A673 (cell line): ENCODE data around the gene XIRP2. TPM values are rescaled to one million over a fixed set of nuclear protein-coding genes. Genes with fewer than 3 reads are reported as not detected.
"Not testable (repeated sequence)": the region's sequence is repeated elsewhere in the genome, so short reads cannot be mapped to it uniquely, and the experiment has no call there.

Experiments
- BruUV-seq: library from RNA; stranded (reverse); fragments of 400-500 nt; replicated peaks from 2 replicates; lab custom pipeline; 2021; lab: Mats Ljungman, UMichigan
- CTCF ChIA-PET: fragments of 300-600 bp; sonication (Branson Sonifier 250); formaldehyde crosslinking; loops from one replicate; lab custom pipeline; 2022; ENCODE audit warnings: antibody characterized with exemption; lab: Charles Lee
- POLR2A ChIA-PET: fragments of 300-600 bp; sonication (Branson Sonifier 250); formaldehyde crosslinking; loops from one replicate; lab custom pipeline; 2022; ENCODE audit warnings: antibody characterized with exemption; ENCODE audit not compliant: low non-redundant PET; lab: Charles Lee
- DNase-seq: peaks from one replicate; pipeline ENCODE4 v3.0.0-alpha.2; 2015; ENCODE audit warnings: low spot score
- H3K27ac ChIP-seq: fragments of 200-600 bp; sonication (generic); 2 replicates; pipeline ENCODE4 v1.5.1; 2016; ENCODE audit warnings: mixed run types, low read depth, mild to moderate bottlenecking, mixed read lengths, antibody characterized with exemption, low read length; ENCODE audit not compliant: poor library complexity, severe bottlenecking
- H3K27me3 ChIP-seq: fragments of 200-600 bp; sonication (generic); replicated peaks from 2 replicates; pipeline ENCODE4 v1.6.1; 2017; ENCODE audit warnings: mixed run types, low read depth, mild to moderate bottlenecking, mixed read lengths, antibody characterized with exemption, low read length; ENCODE audit not compliant: insufficient read depth, poor library complexity
- H3K36me3 ChIP-seq: fragments of 200-600 bp; sonication (generic); 2 replicates; pipeline ENCODE4 v1.6.1; 2016; ENCODE audit warnings: mixed run types, mild to moderate bottlenecking, mixed read lengths, antibody characterized with exemption, low read length; ENCODE audit not compliant: insufficient read depth, poor library complexity, severe bottlenecking
- H3K4me1 ChIP-seq: fragments of 200-600 bp; sonication (generic); 2 replicates; pipeline ENCODE4 v1.6.1; 2017; ENCODE audit warnings: mixed run types, mild to moderate bottlenecking, mixed read lengths, antibody characterized with exemption, low read length; ENCODE audit not compliant: insufficient read depth, poor library complexity, severe bottlenecking
- H3K4me3 ChIP-seq: fragments of 200-600 bp; sonication (generic); 2 replicates; pipeline ENCODE4 v1.5.1; 2016; ENCODE audit warnings: low read depth, mixed run types, mild to moderate bottlenecking, mixed read lengths, low read length; ENCODE audit not compliant: poor library complexity, severe bottlenecking
- H3K9me3 ChIP-seq: fragments of 200-600 bp; sonication (generic); 2 replicates; pipeline ENCODE4 v1.6.1; 2016; ENCODE audit warnings: mixed run types, low read depth, mild to moderate bottlenecking, mixed read lengths, antibody characterized with exemption, low read length; ENCODE audit not compliant: poor library complexity, severe bottlenecking
- EZH2 ChIP-seq: fragments of 200-600 bp; sonication (generic); IDR thresholded peaks from 2 replicates; pipeline ENCODE4 v1.6.1; 2017; ENCODE audit warnings: borderline replicate concordance, low read depth, mild to moderate bottlenecking, mixed read lengths, antibody characterized with exemption, low read length; ENCODE audit not compliant: poor library complexity, severe bottlenecking
- intact Hi-C: fragments of 100-400 bp; cut with micrococcal nuclease; formaldehyde crosslinking; loops from one replicate; pipeline ENCODE4 v1.10.0; 2022; ENCODE audit not compliant: unreplicated experiment
- total RNA-seq: library from RNA; stranded (reverse); gene quantifications from 2 replicates; pipeline ENCODE4 v1.2.3, GENCODE V29; 2021
- TF ChIP-seq, protein P1 (sequence below): fragments of 300-800, 200-600 bp; sonication (generic); conservative IDR thresholded peaks from 2 replicates; pipeline ENCODE4 v1.5.1; 2017; ENCODE audit warnings: low read depth, mild to moderate bottlenecking, antibody characterized with exemption, low read length, moderate library complexity, mixed read lengths

Gene XIRP2
- total RNA-seq, 1 experiment from 2014 or later: 0.04 TPM

DNA sequence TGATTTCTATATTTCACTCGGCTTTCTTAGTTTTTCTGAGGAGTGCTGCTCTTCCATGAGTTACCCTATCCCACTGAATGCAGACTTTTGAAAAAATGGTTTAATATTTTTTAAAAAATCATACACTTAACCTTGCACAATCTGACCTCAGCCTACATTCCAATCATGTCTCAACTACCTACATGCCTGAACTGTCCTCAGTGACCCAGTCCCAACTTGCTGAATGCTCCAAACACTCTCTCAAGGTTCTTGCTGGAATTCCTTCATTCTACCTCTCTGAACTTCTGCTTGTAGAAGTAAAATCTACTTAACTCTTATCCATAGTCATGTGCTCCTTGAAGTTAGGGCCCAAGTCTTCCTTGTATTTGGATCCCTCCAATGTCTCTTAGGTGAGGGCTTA is 181.6 kb downstream of the XIRP2 start:
- H3K27me3 ChIP-seq: no peaks in the 10 kb centered on the region
- BruUV-seq: no TSS peak
- H3K4me3 ChIP-seq: no peak overlapping the region
- intact Hi-C loops: no loop called here
- no peak overlapping the region for H3K27ac ChIP-seq
- ChIA-PET POLR2A (no interaction called here), CTCF (no interaction called here)
- H3K4me1 ChIP-seq: no peaks in the 10 kb centered on the region
- DNase-seq: no peak
- H3K36me3 ChIP-seq: no peaks in the 10 kb centered on the region
- no peaks in the 10 kb centered on the region for H3K9me3 ChIP-seq
- TF ChIP-seq, protein P1, sequence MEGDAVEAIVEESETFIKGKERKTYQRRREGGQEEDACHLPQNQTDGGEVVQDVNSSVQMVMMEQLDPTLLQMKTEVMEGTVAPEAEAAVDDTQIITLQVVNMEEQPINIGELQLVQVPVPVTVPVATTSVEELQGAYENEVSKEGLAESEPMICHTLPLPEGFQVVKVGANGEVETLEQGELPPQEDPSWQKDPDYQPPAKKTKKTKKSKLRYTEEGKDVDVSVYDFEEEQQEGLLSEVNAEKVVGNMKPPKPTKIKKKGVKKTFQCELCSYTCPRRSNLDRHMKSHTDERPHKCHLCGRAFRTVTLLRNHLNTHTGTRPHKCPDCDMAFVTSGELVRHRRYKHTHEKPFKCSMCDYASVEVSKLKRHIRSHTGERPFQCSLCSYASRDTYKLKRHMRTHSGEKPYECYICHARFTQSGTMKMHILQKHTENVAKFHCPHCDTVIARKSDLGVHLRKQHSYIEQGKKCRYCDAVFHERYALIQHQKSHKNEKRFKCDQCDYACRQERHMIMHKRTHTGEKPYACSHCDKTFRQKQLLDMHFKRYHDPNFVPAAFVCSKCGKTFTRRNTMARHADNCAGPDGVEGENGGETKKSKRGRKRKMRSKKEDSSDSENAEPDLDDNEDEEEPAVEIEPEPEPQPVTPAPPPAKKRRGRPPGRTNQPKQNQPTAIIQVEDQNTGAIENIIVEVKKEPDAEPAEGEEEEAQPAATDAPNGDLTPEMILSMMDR: no peak
- no peak for TF ChIP-seq EZH2

DNA sequence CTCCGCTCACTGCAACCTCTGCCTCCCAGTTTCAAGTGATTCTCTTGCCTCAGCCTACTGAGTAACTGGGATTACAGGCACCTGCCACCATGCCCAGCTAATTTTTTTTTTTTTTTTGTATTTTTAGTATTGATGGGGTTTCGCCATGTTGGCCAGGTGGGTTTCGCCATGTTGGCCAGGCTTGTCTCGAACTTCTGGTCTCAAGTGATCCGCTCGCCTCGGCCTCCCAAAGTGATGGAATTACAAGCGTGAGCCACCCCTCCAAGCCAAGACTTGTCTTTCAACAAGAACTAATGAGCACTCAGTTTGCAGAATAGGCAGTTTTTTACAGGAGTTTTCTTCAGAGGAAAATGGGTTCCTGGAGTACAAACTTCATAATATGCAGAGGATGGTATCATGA is 187.4 kb downstream of the XIRP2 start:
- BruUV-seq, H3K4me1 ChIP-seq, DNase-seq, H3K9me3 ChIP-seq, H3K27ac ChIP-seq, CTCF ChIA-PET, H3K36me3 ChIP-seq, intact Hi-C loops, H3K27me3 ChIP-seq, POLR2A ChIA-PET, H3K4me3 ChIP-seq: not testable (repeated sequence)

DNA sequence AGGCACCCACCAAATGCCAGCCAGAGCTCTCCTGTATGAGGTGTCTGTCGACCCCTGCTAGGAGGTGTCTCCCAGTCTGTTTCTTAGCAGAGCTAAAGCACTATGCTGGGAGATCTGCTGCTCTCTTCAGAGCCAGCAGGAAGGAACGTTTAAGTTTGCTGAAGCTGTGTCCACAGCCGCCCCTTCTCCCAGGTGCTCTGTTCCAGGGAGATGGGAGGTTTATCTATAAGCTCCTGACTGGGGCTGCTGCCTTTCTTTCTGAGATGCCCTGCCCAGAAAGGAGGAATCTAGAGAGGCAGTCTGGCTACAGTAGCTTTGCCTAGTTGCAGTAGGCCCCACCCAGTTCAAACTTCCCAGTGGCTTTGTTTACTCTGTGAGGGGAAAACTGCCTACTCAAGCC is 210.7 kb downstream of the XIRP2 start:
- CTCF ChIA-PET, BruUV-seq: not testable (repeated sequence)

DNA sequence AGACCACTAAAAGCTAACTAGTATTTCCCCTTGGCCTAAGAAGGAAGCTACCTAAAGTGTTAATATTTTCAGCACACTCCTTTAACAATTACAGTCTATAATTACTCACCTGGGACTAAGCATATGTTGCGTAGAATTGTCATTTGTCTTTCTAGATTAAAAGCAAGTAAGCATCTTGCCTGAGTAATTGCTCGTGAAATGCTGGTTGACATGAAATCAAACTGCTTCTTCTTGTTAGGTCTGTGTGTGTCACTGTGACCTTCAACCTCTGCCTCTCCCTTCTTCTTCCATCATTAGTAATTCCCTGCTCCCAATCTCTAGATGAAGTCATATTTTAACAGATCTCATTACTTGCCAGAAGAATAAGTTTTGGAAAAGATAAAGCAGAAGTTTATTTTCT is 212.2 kb downstream of the XIRP2 start:
- no peaks in the 10 kb centered on the region for H3K36me3 ChIP-seq
- no peak for TF ChIP-seq EZH2
- ChIA-PET CTCF (no interaction called here), POLR2A (no interaction called here)
- H3K27me3 ChIP-seq: no peaks in the 10 kb centered on the region
- intact Hi-C loops: no loop called here
- H3K4me1 ChIP-seq: no peaks in the 10 kb centered on the region
- no peaks in the 10 kb centered on the region for H3K9me3 ChIP-seq
- no peak for DNase-seq
- H3K27ac ChIP-seq: no peak overlapping the region
- no peak overlapping the region for H3K4me3 ChIP-seq
- no TSS peak for BruUV-seq

More for the DNA sequence above, 210.7 kb downstream of the XIRP2 start:
- H3K4me1 ChIP-seq, POLR2A ChIA-PET, intact Hi-C loops, DNase-seq, H3K9me3 ChIP-seq, H3K36me3 ChIP-seq, H3K27ac ChIP-seq, H3K27me3 ChIP-seq, H3K4me3 ChIP-seq: not testable (repeated sequence)
